Activated T-helper 9 cell treated with anti-CD3 and anti-CD28 coated beads, Interleukin-2, amount 50 U/mL, for 16 hours (primary cell): ENCODE measurements around the gene MED26.

ENCODE experiments used
- DNase-seq: peaks from one replicate; pipeline ENCODE4 v3.0.0-alpha.2; 2020; ENCODE audit warnings: low read depth

The MED26 gene

DNA sequence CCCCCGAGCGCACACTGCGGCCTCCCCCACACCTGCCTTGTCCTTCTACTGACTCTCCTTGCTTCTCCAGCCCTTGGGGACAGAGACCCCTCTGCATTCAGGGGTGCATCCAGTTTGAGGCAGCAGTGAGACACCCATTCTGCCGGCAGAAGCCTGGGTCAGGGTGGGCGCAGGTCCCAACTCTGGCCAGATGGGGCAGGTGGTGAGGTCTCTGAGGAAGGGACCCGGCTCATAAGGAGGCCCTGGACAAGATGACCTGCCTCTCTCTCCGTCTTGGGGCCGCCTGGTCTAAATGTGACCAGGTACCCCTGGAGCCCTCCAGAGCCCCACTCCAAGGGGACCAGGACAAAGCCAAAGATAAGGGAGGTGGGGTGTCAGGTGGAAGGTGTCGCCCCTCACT, 91.9 kb downstream of the MED26 start:
- DNase-seq = no peak

GRCh38 chr19:16535381-16535780, 92.6 kb downstream of the MED26 start:
- no peak for DNase-seq

GRCh38 chr19:16532440-16533234, 95.4 kb downstream of the MED26 start:
- no peak for DNase-seq

- DNase-seq = no peak
Measured at GRCh38 chr19:16531380-16531669, 96.7 kb downstream of the MED26 start.

DNA sequence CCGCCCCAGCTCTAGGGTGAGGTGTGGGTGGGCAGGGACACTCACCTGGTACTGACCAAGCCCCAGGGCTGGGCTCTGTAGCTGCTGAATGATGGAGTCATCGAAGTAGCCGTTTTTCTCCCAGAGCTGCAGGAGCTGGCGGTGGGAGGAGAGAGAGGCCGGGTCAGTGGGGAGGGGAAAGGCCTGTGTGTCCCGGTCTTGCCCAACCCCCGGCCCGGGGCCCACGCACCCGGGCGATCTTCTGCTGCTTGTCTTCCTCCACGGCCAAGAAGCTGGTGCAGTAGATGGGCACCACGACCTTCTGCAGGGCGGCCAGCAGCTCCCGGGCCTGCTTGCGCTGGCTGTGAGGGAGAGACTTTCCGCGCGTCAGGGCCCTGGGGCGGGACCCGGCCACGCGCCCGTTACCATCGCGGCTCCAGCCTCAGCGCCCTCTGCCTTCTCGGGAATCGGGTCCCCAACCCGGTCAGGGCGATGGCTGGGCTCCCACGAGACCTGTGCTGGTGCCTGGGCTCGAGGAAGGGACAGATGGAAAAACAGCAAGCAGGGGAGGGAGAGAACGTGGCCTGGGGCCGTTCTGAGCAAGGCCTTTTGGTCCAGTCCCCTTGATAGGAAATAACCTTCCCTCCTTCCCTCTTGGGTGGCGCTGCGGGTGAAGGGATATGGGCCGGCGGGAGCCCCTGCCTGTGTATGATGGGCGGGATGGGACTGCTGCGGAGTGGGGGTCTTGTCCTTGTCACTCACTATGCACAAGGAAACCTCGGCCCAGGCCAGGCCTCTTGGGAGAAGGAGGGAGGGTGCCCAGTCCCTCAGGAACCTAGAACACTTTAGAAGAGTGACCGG, 97.2 kb downstream of the MED26 start:
- no peak for DNase-seq

GRCh38 chr19:16529466-16530144, 98.4 kb downstream of the MED26 start:
- no peak for DNase-seq

DNA sequence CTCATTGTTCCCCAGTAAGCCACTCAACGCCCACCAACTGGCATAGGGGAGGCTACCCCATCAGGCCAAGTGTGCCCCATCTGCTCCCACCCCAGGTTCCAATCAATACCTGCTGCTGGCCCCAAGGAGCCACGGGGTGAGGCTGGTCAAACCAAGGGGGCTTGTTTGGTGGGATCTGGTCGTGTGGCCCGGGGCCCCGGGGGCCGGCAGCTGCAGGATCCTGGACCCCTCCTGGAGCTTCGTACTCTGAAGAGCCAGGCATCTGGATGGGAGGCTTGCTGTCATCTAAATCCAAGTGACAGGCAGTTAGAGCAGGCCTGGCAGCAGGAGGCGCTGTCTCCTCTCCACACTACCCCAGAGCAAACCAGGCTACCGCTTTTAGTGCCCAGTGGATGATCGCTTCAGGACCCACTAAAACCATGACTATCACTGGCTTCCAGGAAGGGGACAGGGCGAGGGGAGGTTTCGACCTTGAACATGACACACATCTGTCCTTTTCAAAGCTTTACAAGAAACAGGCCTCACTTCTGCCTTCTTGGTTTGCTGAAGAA, 100.0 kb downstream of the MED26 start:
- no peak for DNase-seq

- no peak for DNase-seq
Measured at GRCh38 chr19:16527334-16527935, 100.6 kb downstream of the MED26 start.

DNA sequence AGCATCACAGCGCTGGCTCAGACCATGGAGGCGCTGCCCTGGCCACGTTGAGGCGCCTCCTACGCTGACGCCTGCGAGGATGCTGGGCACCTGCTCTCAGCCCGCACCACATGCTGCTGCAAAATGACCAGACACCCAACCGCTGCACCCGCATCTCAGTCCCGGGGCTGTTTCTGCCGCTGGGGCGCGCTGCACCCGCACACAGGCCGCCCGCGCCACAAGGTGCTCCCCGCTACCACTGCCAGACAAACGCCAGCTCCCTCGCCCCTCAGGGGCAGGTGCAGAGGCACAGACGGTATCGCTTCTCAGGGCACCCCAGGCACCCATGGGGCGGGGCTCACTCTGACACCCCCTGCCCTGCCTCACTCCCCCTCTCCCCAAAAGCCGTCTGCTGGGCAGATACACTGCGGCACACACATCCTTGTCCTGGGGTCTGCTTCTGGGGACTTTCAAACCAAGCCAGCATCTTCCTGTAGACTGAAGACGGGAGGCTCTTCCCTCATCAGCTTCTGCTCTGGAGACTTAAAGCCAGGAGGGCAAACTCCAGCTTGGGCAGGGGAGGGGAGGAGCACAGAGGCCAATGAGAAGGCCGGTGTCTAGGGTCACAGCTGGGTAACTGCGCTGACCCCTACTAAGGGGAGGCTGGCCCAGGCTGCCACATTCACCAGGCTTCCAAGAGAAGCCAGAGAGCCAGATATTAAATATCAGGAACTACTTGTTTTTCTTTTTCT, 102.1 kb downstream of the MED26 start:
- no peak for DNase-seq

DNA sequence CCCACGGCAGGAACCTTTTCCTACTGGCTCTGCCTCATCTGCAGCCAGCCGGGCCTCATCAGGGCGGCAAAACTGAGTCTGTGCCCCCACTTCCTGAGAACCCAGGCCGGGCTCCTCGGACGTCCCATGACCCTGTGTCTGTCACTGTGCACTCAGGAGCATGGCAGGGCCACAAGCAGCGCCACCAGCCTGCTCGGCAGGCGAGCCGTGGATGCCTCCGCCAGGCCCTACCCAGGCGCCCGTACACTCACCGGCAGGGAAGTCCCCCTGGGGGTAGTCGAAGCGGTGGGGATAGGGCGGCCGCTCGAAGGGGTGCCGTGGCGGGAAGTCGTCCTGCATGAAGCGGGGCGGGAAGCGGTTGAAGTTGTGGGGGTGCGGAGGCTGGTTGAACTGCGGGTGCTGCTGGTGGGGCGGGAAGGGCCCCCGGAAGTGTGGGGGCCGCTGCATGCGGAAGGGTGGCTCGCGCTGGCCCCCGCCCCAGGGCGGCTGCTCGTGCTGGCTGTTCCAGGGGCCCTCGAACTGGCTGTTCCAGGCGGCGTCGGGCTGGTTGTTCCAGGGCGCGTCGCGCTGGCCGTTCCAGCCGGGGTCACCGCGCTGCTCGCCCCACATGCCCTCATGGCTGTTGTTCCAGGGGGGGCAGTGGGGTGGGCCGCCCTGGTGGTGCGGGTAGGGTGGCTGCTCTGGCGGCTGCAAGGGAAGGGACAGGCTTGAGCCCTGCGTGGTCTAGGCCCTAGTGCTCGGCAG, 102.8 kb downstream of the MED26 start:
- DNase-seq = no peak
